Stimulated activated CD4-positive, alpha-beta T cell treated with anti-CD3 and anti-CD28 coated beads, Interleukin-1b, Interleukin-23, amount 100 ng/mL, for 1 hour (primary cell): ENCODE measurements around the gene EPX.
"Not testable (repeated sequence)": the region's sequence is repeated elsewhere in the genome, so short reads cannot be mapped to it uniquely, and the experiment has no call there.

Experiments used
- DNase-seq, 2 donors: peaks; one replicate each; pipeline ENCODE4 v3.0.0-alpha.2; 2020; ENCODE audit warnings: low read depth in 2 of 2

The EPX gene

GRCh38 chr17:58192612-58193011 lies at the start of gene EPX:
TSS of gene EPX (plus strand) at chr17:58192726. CDS start at chr17:58192847, 121 bp downstream.
- DNase-seq, result no peak

- DNase-seq, result not testable (repeated sequence)
Measured at GRCh38 chr17:58143335-58143734, 49.2 kb upstream of the EPX start.

- no peak for DNase-seq
Measured at GRCh38 chr17:58144801-58145200, 47.7 kb upstream of the EPX start.

GRCh38 chr17:58147930-58148434 lies 44.5 kb upstream of the EPX start, which contains the start of gene OR4D1:
TSS of gene OR4D1 (plus strand) at chr17:58148384. CDS start at chr17:58155154, 6,770 bp downstream.
- DNase-seq, result no peak

- no peak for DNase-seq
Measured at GRCh38 chr17:58148609-58149008, 43.9 kb upstream of the EPX start.

GRCh38 chr17:58150394-58150793 lies 42.1 kb upstream of the EPX start:
- no peak for DNase-seq

- peak in 1 of 2 donors; percentile 3 for DNase-seq
Measured at GRCh38 chr17:58153046-58153445, 39.5 kb upstream of the EPX start.

- no peak for DNase-seq
Measured at GRCh38 chr17:58153671-58154070, 38.9 kb upstream of the EPX start.

GRCh38 chr17:58156839-58157803 lies 35.4 kb upstream of the EPX start:
- peak in 1 of 2 donors; percentile 25 for DNase-seq

GRCh38 chr17:58158181-58158580 lies 34.3 kb upstream of the EPX start:
- no peak for DNase-seq

GRCh38 chr17:58161566-58161965 lies 31.0 kb upstream of the EPX start:
- no peak for DNase-seq

GRCh38 chr17:58165981-58166380 lies 26.5 kb upstream of the EPX start:
- DNase-seq, result no peak

GRCh38 chr17:58166682-58167081 lies 25.8 kb upstream of the EPX start, which contains the start of gene OR4D2:
TSS of gene OR4D2 (plus strand) at chr17:58166982. CDS start at chr17:58169656, 2,674 bp downstream.
- no peak for DNase-seq

- no peak for DNase-seq
Measured at GRCh38 chr17:58170622-58171021, 21.9 kb upstream of the EPX start.

GRCh38 chr17:58172369-58173071 lies 20.0 kb upstream of the EPX start:
- no peak for DNase-seq

- DNase-seq, result no peak
Measured at GRCh38 chr17:58174871-58175270, 17.7 kb upstream of the EPX start.

- no peak for DNase-seq
Measured at GRCh38 chr17:58176200-58176599, 16.3 kb upstream of the EPX start.

- no peak for DNase-seq
Measured at GRCh38 chr17:58181796-58182195, 10.7 kb upstream of the EPX start.

- no peak for DNase-seq
Measured at GRCh38 chr17:58183514-58183913, 9.0 kb upstream of the EPX start.

GRCh38 chr17:58184308-58184985 lies 8.1 kb upstream of the EPX start:
- no peak for DNase-seq

- no peak for DNase-seq
Measured at GRCh38 chr17:58184986-58185761, 7.4 kb upstream of the EPX start.
